ENCODE results near the gene MYO1C.

The MYO1C gene

GRCh38 chr17:1495265-1495989 lies 2.9 kb upstream of the MYO1C start:
- no peak overlapping the region for H3K9ac ChIP-seq (ENCODE audit: low read depth in 1 of 2, low read length in 2 of 2)
- no peaks in the 10 kb centered on the region for H3K9me3 ChIP-seq (ENCODE audit: control insufficient read depth in 2 of 2, low read length in 2 of 2)
- peaks cover 24 to 28% of the 10 kb centered on the region in 2 donors for H3K4me1 ChIP-seq (ENCODE audit: control insufficient read depth in 2 of 2, insufficient read depth in 2 of 2, low read length in 2 of 2)
- peaks cover 22 to 25% of the 10 kb centered on the region in 2 donors for H3K36me3 ChIP-seq (ENCODE audit: control insufficient read depth in 2 of 2, insufficient read depth in 2 of 2, low read length in 2 of 2)
- peak overlapping the region in 1 of 2 donors; percentile 16 for H3K27ac ChIP-seq (ENCODE audit: low read depth in 2 of 2, low read length in 2 of 2)
- H3K4me3 ChIP-seq (ENCODE audit: low read length in 2 of 2) = no peak overlapping the region
- no peaks in the 10 kb centered on the region for H3K27me3 ChIP-seq (ENCODE audit: control insufficient read depth in 2 of 2, insufficient read depth in 2 of 2, low read length in 2 of 2)

- H3K4me3 ChIP-seq (ENCODE audit: low read length in 2 of 2) = no peak overlapping the region
- H3K9me3 ChIP-seq (ENCODE audit: control insufficient read depth in 2 of 2, low read length in 2 of 2) = no peaks in the 10 kb centered on the region
- no peak overlapping the region for H3K9ac ChIP-seq (ENCODE audit: low read depth in 1 of 2, low read length in 2 of 2)
- peak overlapping the region in 1 of 2 donors; percentile 16 for H3K27ac ChIP-seq (ENCODE audit: low read depth in 2 of 2, low read length in 2 of 2)
- peaks cover 22 to 25% of the 10 kb centered on the region in 2 donors for H3K36me3 ChIP-seq (ENCODE audit: control insufficient read depth in 2 of 2, insufficient read depth in 2 of 2, low read length in 2 of 2)
- H3K27me3 ChIP-seq (ENCODE audit: control insufficient read depth in 2 of 2, insufficient read depth in 2 of 2, low read length in 2 of 2) = no peaks in the 10 kb centered on the region
- H3K4me1 ChIP-seq (ENCODE audit: control insufficient read depth in 2 of 2, insufficient read depth in 2 of 2, low read length in 2 of 2) = peaks cover 27 to 32% of the 10 kb centered on the region in 2 donors
Measured at GRCh38 chr17:1494736-1495253, 2.3 kb upstream of the MYO1C start.

GRCh38 chr17:1494203-1494602 lies 1.7 kb upstream of the MYO1C start:
- Histone ChIP-seq H3K27me3 (ENCODE audit: control insufficient read depth in 2 of 2, insufficient read depth in 2 of 2, low read length in 2 of 2) (no peaks in the 10 kb centered on the region), H3K36me3 (ENCODE audit: control insufficient read depth in 2 of 2, insufficient read depth in 2 of 2, low read length in 2 of 2) (peaks cover 22 to 25% of the 10 kb centered on the region in 2 donors), H3K4me3 (ENCODE audit: low read length in 2 of 2) (no peak overlapping the region), H3K9ac (ENCODE audit: low read depth in 1 of 2, low read length in 2 of 2) (no peak overlapping the region), H3K4me1 (ENCODE audit: control insufficient read depth in 2 of 2, insufficient read depth in 2 of 2, low read length in 2 of 2) (peaks cover 27 to 34% of the 10 kb centered on the region in 2 donors), H3K9me3 (ENCODE audit: control insufficient read depth in 2 of 2, low read length in 2 of 2) (no peaks in the 10 kb centered on the region), H3K27ac (ENCODE audit: low read depth in 2 of 2, low read length in 2 of 2) (no peak overlapping the region)

- H3K9me3 ChIP-seq (ENCODE audit: control insufficient read depth in 2 of 2, low read length in 2 of 2) = no peaks in the 10 kb centered on the region
- no peaks in the 10 kb centered on the region for H3K27me3 ChIP-seq (ENCODE audit: control insufficient read depth in 2 of 2, insufficient read depth in 2 of 2, low read length in 2 of 2)
- peak overlapping the region in 1 of 2 donors; percentile 7 for H3K4me3 ChIP-seq (ENCODE audit: low read length in 2 of 2)
- H3K27ac ChIP-seq (ENCODE audit: low read depth in 2 of 2, low read length in 2 of 2) = peak overlapping the region; percentile 87
- H3K36me3 ChIP-seq (ENCODE audit: control insufficient read depth in 2 of 2, insufficient read depth in 2 of 2, low read length in 2 of 2) = peaks cover 22 to 25% of the 10 kb centered on the region in 2 donors
- peaks cover 34 to 42% of the 10 kb centered on the region in 2 donors for H3K4me1 ChIP-seq (ENCODE audit: control insufficient read depth in 2 of 2, insufficient read depth in 2 of 2, low read length in 2 of 2)
- H3K9ac ChIP-seq (ENCODE audit: low read depth in 1 of 2, low read length in 2 of 2) = peak overlapping the region in 1 of 2 donors; percentile 91
Measured at GRCh38 chr17:1493291-1493980, 950 bp upstream of the MYO1C start.

GRCh38 chr17:1491443-1492248 lies 840 bp downstream of the MYO1C start:
- peak overlapping the region; percentile 94 to 96 for H3K27ac ChIP-seq (ENCODE audit: low read depth in 2 of 2, low read length in 2 of 2)
- peak overlapping the region; percentile 79 to 91 for H3K9ac ChIP-seq (ENCODE audit: low read depth in 1 of 2, low read length in 2 of 2)
- peaks cover 46 to 48% of the 10 kb centered on the region in 2 donors for H3K4me1 ChIP-seq (ENCODE audit: control insufficient read depth in 2 of 2, insufficient read depth in 2 of 2, low read length in 2 of 2)

GRCh38 chr17:1490643-1491442 lies 1.6 kb downstream of the MYO1C start:
- peaks cover 48 to 49% of the 10 kb centered on the region in 2 donors for H3K4me1 ChIP-seq (ENCODE audit: control insufficient read depth in 2 of 2, insufficient read depth in 2 of 2, low read length in 2 of 2)
- H3K27ac ChIP-seq (ENCODE audit: low read depth in 2 of 2, low read length in 2 of 2) = peak overlapping the region; percentile 94 to 96
- H3K4me3 ChIP-seq (ENCODE audit: low read length in 2 of 2) = peak overlapping the region; percentile 79 to 87
- no peaks in the 10 kb centered on the region for H3K9me3 ChIP-seq (ENCODE audit: control insufficient read depth in 2 of 2, low read length in 2 of 2)
- H3K27me3 ChIP-seq (ENCODE audit: control insufficient read depth in 2 of 2, insufficient read depth in 2 of 2, low read length in 2 of 2) = no peaks in the 10 kb centered on the region
- H3K36me3 ChIP-seq (ENCODE audit: control insufficient read depth in 2 of 2, insufficient read depth in 2 of 2, low read length in 2 of 2) = peaks cover 9 to 11% of the 10 kb centered on the region in 2 donors
- peak overlapping the region; percentile 90 to 91 for H3K9ac ChIP-seq (ENCODE audit: low read depth in 1 of 2, low read length in 2 of 2)

More at GRCh38 chr17:1491443-1492248, 840 bp downstream of the MYO1C start:
- H3K9me3 ChIP-seq (ENCODE audit: control insufficient read depth in 2 of 2, low read length in 2 of 2) = no peaks in the 10 kb centered on the region
- H3K4me3 ChIP-seq (ENCODE audit: low read length in 2 of 2) = peak overlapping the region; percentile 79 to 87
- H3K27me3 ChIP-seq (ENCODE audit: control insufficient read depth in 2 of 2, insufficient read depth in 2 of 2, low read length in 2 of 2) = no peaks in the 10 kb centered on the region
- peaks cover 14 to 18% of the 10 kb centered on the region in 2 donors for H3K36me3 ChIP-seq (ENCODE audit: control insufficient read depth in 2 of 2, insufficient read depth in 2 of 2, low read length in 2 of 2)

GRCh38 chr17:1488826-1489270 lies 3.6 kb downstream of the MYO1C start:
- Histone ChIP-seq H3K4me3 (ENCODE audit: low read length in 2 of 2) (peak overlapping the region in 1 of 2 donors; percentile 68), H3K9ac (ENCODE audit: low read depth in 1 of 2, low read length in 2 of 2) (peak overlapping the region; percentile 65 to 78)

GRCh38 chr17:1487939-1488825 lies 4.3 kb downstream of the MYO1C start:
- Histone ChIP-seq H3K9ac (ENCODE audit: low read depth in 1 of 2, low read length in 2 of 2) (peak overlapping the region; percentile 75 to 78), H3K9me3 (ENCODE audit: control insufficient read depth in 2 of 2, low read length in 2 of 2) (no peaks in the 10 kb centered on the region), H3K4me3 (ENCODE audit: low read length in 2 of 2) (peak overlapping the region; percentile 60 to 68), H3K36me3 (ENCODE audit: control insufficient read depth in 2 of 2, insufficient read depth in 2 of 2, low read length in 2 of 2) (peaks cover 4 to 7% of the 10 kb centered on the region in 2 donors), H3K27ac (ENCODE audit: low read depth in 2 of 2, low read length in 2 of 2) (peak overlapping the region; percentile 96), H3K27me3 (ENCODE audit: control insufficient read depth in 2 of 2, insufficient read depth in 2 of 2, low read length in 2 of 2) (no peaks in the 10 kb centered on the region), H3K4me1 (ENCODE audit: control insufficient read depth in 2 of 2, insufficient read depth in 2 of 2, low read length in 2 of 2) (peaks cover 42 to 52% of the 10 kb centered on the region in 2 donors)

More at GRCh38 chr17:1488826-1489270, 3.6 kb downstream of the MYO1C start:
- Histone ChIP-seq H3K9me3 (ENCODE audit: control insufficient read depth in 2 of 2, low read length in 2 of 2) (no peaks in the 10 kb centered on the region), H3K27me3 (ENCODE audit: control insufficient read depth in 2 of 2, insufficient read depth in 2 of 2, low read length in 2 of 2) (no peaks in the 10 kb centered on the region), H3K36me3 (ENCODE audit: control insufficient read depth in 2 of 2, insufficient read depth in 2 of 2, low read length in 2 of 2) (peaks cover 0 to 3% of the 10 kb centered on the region in 2 donors), H3K4me1 (ENCODE audit: control insufficient read depth in 2 of 2, insufficient read depth in 2 of 2, low read length in 2 of 2) (peaks cover 48 to 57% of the 10 kb centered on the region in 2 donors), H3K27ac (ENCODE audit: low read depth in 2 of 2, low read length in 2 of 2) (peak overlapping the region; percentile 96)

All from mucosa of rectum (tissue), 2 donors.